ENCODE data around the gene ZNF592. TPM values are rescaled to one million over a fixed set of nuclear protein-coding genes. Genes with fewer than 3 reads are reported as not detected.
"Not testable (repeated sequence)": the region's sequence is repeated elsewhere in the genome, so short reads cannot be mapped to it uniquely, and the experiment has no call there.

Gene ZNF592
- total RNA-seq, 1 experiment from 2014 or later = 6.9 TPM

- DNase-seq (ENCODE audit: low spot score) = peak; percentile 61
Measured at GRCh38 chr15:84747416-84748273, 747 bp upstream of the ZNF592 start.

GRCh38 chr15:84749111-84749991 lies 959 bp downstream of the ZNF592 start:
- peak; percentile 10 for DNase-seq (ENCODE audit: low spot score)

- DNase-seq (ENCODE audit: low spot score) = no peak
Measured at GRCh38 chr15:84750583-84751092, 2.2 kb downstream of the ZNF592 start.

- not testable (repeated sequence) for DNase-seq (ENCODE audit: low spot score)
Measured at GRCh38 chr15:84751721-84752120, 3.3 kb downstream of the ZNF592 start.

- DNase-seq (ENCODE audit: low spot score) = no peak
Measured at GRCh38 chr15:84752195-84752594, 3.8 kb downstream of the ZNF592 start.

GRCh38 chr15:84752700-84753099 lies 4.3 kb downstream of the ZNF592 start:
- peak; percentile 11 for DNase-seq (ENCODE audit: low spot score)

- not testable (repeated sequence) for DNase-seq (ENCODE audit: low spot score)
Measured at GRCh38 chr15:84754889-84755288, 6.5 kb downstream of the ZNF592 start.

- no peak for DNase-seq (ENCODE audit: low spot score)
Measured at GRCh38 chr15:84755736-84756527, 7.5 kb downstream of the ZNF592 start.

- DNase-seq (ENCODE audit: low spot score) = no peak
Measured at GRCh38 chr15:84759018-84759417, 10.6 kb downstream of the ZNF592 start.

GRCh38 chr15:84760219-84760618 lies 11.8 kb downstream of the ZNF592 start:
- no peak for DNase-seq (ENCODE audit: low spot score)

- DNase-seq (ENCODE audit: low spot score) = no peak
Measured at GRCh38 chr15:84761607-84762131, 13.3 kb downstream of the ZNF592 start.

- DNase-seq (ENCODE audit: low spot score) = no peak
Measured at GRCh38 chr15:84762840-84763572, 14.6 kb downstream of the ZNF592 start.

- no peak for DNase-seq (ENCODE audit: low spot score)
Measured at GRCh38 chr15:84764585-84764984, 16.2 kb downstream of the ZNF592 start.

GRCh38 chr15:84764989-84765388 lies 16.6 kb downstream of the ZNF592 start:
- no peak for DNase-seq (ENCODE audit: low spot score)

- DNase-seq (ENCODE audit: low spot score) = no peak
Measured at GRCh38 chr15:84765675-84766074, 17.3 kb downstream of the ZNF592 start.

- peak; percentile 33 for DNase-seq (ENCODE audit: low spot score)
Measured at GRCh38 chr15:84766461-84767035, 18.2 kb downstream of the ZNF592 start.

- no peak for DNase-seq (ENCODE audit: low spot score)
Measured at GRCh38 chr15:84772031-84772430, 23.6 kb downstream of the ZNF592 start.

GRCh38 chr15:84772467-84772866 lies 24.1 kb downstream of the ZNF592 start:
- DNase-seq (ENCODE audit: low spot score) = no peak

GRCh38 chr15:84773716-84774115 lies 25.3 kb downstream of the ZNF592 start:
- DNase-seq (ENCODE audit: low spot score) = no peak

- DNase-seq (ENCODE audit: low spot score) = no peak
Measured at GRCh38 chr15:84775867-84776449, 27.6 kb downstream of the ZNF592 start.
